Caco-2 (cell line): ENCODE data around the gene NKX3-2. TPM values are rescaled to one million over a fixed set of nuclear protein-coding genes. Genes with fewer than 3 reads are reported as not detected.

ENCODE experiments used
- BruUV-seq: library from RNA; stranded (reverse); fragments of 400-500 nt; replicated peaks from 2 replicates; lab custom pipeline; 2021; lab: Mats Ljungman, UMichigan
- CTCF ChIA-PET: fragments of 300-600 bp; sonication (Branson Sonifier 250); formaldehyde crosslinking; loops from one replicate; lab custom pipeline; 2022; ENCODE audit warnings: antibody characterized with exemption; lab: Charles Lee
- POLR2A ChIA-PET: fragments of 300-600 bp; sonication (Branson Sonifier 250); formaldehyde crosslinking; loops from one replicate; lab custom pipeline; 2022; ENCODE audit warnings: antibody characterized with exemption; lab: Charles Lee
- DNase-seq, 2 experiments: peaks; one replicate each; pipeline versions ENCODE4 v3.0.0 to v3.0.0-alpha.2; 2020 to 2022
- H3K27me3 ChIP-seq: replicated peaks from 2 replicates; pipeline ENCODE4 v1.6.0; 2011; ENCODE audit warnings: low read length; ENCODE audit not compliant: control insufficient read depth, insufficient read depth
- H3K36me3 ChIP-seq: 2 replicates; pipeline ENCODE4 v1.5.1; 2011; ENCODE audit warnings: low read length; ENCODE audit not compliant: control insufficient read depth, insufficient read depth
- H3K4me1 ChIP-seq: fragments of 250-450 bp; sonication (Bioruptor Pico); 2 replicates; pipeline ENCODE4 v1.5.1; 2020; ENCODE audit warnings: mild to moderate bottlenecking
- H3K4me3 ChIP-seq: 2 replicates; pipeline ENCODE4 v1.5.1; 2011; ENCODE audit warnings: low read depth, mild to moderate bottlenecking, control low read depth, low read length
- H3K9me3 ChIP-seq: fragments of 250-450 bp; sonication (Bioruptor Pico); 2 replicates; pipeline ENCODE4 v1.5.1; 2020; ENCODE audit warnings: mild to moderate bottlenecking, moderate library complexity
- H3K27ac Mint-ChIP-seq: one replicate; pipeline ENCODE4 v1.8.0; 2022; ENCODE audit warnings: mixed read lengths; ENCODE audit not compliant: unreplicated experiment
- H3K27me3 Mint-ChIP-seq: one replicate; pipeline ENCODE4 v1.8.0; 2022; ENCODE audit warnings: mixed read lengths; ENCODE audit not compliant: insufficient read depth, unreplicated experiment
- H3K36me3 Mint-ChIP-seq: one replicate; pipeline ENCODE4 v1.8.0; 2022; ENCODE audit warnings: mild to moderate bottlenecking, mixed read lengths; ENCODE audit not compliant: insufficient read depth, unreplicated experiment
- H3K4me1 Mint-ChIP-seq: one replicate; pipeline ENCODE4 v1.8.0; 2022; ENCODE audit warnings: low read depth, mixed read lengths; ENCODE audit not compliant: unreplicated experiment
- H3K4me3 Mint-ChIP-seq: one replicate; pipeline ENCODE4 v1.8.0; 2022; ENCODE audit warnings: mild to moderate bottlenecking, moderate library complexity, mixed read lengths; ENCODE audit not compliant: unreplicated experiment
- H3K9me3 Mint-ChIP-seq: one replicate; pipeline ENCODE4 v1.8.0; 2022; ENCODE audit warnings: mixed read lengths; ENCODE audit not compliant: unreplicated experiment
- CTCF ChIP-seq, 2 experiments: fragments of 200-600 bp in 1 of 2; IDR thresholded peaks; 1 replicate in 1 of 2; 2 replicates in 1 of 2; pipeline versions ENCODE4 v1.5.1 to v1.8.0; 2011 to 2022; ENCODE audit warnings: antibody characterized with exemption in 1 of 2, control low read depth in 1 of 2, inconsistent platforms in 1 of 2, low read depth in 1 of 2, low read length in 1 of 2, mild to moderate bottlenecking in 1 of 2, moderate library complexity in 1 of 2; ENCODE audit not compliant: insufficient read depth in 1 of 2, severe bottlenecking in 1 of 2, unreplicated experiment in 1 of 2
- intact Hi-C: fragments of 100-400 bp; cut with micrococcal nuclease; formaldehyde crosslinking; loops from one replicate; pipeline ENCODE4 v1.10.0; 2022; ENCODE audit not compliant: unreplicated experiment
- total RNA-seq: library from RNA; stranded (reverse); gene quantifications from 2 replicates; pipeline ENCODE4 v1.2.3, GENCODE V29; 2022

Gene NKX3-2
- total RNA-seq, 1 experiment from 2014 or later: 2.4 TPM

GRCh38 chr4:13544606-13545393 is 492 bp upstream of the NKX3-2 start:
- H3K27me3 Mint-ChIP-seq: peaks cover 8% of the 10 kb centered on the region
- Histone ChIP-seq H3K4me1 (no peaks in the 10 kb centered on the region), H3K36me3 (no peaks in the 10 kb centered on the region), H3K4me3 (peak overlapping the region; percentile 74), H3K9me3 (no peaks in the 10 kb centered on the region), H3K27me3 (no peaks in the 10 kb centered on the region)
- DNase-seq: peak; percentile 92 to 93
- no TSS peak for BruUV-seq
- no peaks in the 10 kb centered on the region for H3K4me1 Mint-ChIP-seq
- ChIA-PET POLR2A (no interaction called here), CTCF (interaction anchor here (0.6 to 1.2 kb wide), 4 partner anchors 12 to 692 kb away, joined by 3 to 8 read pairs (median 4); no protein-coding TSS in a partner anchor)
- H3K9me3 Mint-ChIP-seq: no peaks in the 10 kb centered on the region
- no peak for TF ChIP-seq CTCF (IDR thresholded peaks at IDR 0.05; ENCODE audit: insufficient read depth in 1 of 2, low read depth in 1 of 2, low read length in 1 of 2, severe bottlenecking in 1 of 2, unreplicated experiment in 1 of 2)
- peak overlapping the region; percentile 96 for H3K27ac Mint-ChIP-seq
- intact Hi-C loops: loop anchor here (1.0 to 10.0 kb wide), 5 partner anchors 60 to 417 kb away; partner anchors contain the start of gene RAB28
- H3K36me3 Mint-ChIP-seq: peaks cover 7% of the 10 kb centered on the region
- peak overlapping the region; percentile 100 for H3K4me3 Mint-ChIP-seq

- Histone ChIP-seq H3K4me1 (no peaks in the 10 kb centered on the region), H3K36me3 (no peaks in the 10 kb centered on the region), H3K27me3 (no peaks in the 10 kb centered on the region), H3K4me3 (no peak overlapping the region), H3K9me3 (no peaks in the 10 kb centered on the region)
- ChIA-PET POLR2A (no interaction called here), CTCF (interaction anchor here (1.2 kb wide), 1 partner anchor 691 kb away, joined by 3 read pairs; no protein-coding TSS in a partner anchor)
- DNase-seq: no peak
- H3K4me1 Mint-ChIP-seq: no peaks in the 10 kb centered on the region
- H3K9me3 Mint-ChIP-seq: no peaks in the 10 kb centered on the region
- no peak for TF ChIP-seq CTCF (IDR thresholded peaks at IDR 0.05; ENCODE audit: insufficient read depth in 1 of 2, low read depth in 1 of 2, low read length in 1 of 2, severe bottlenecking in 1 of 2, unreplicated experiment in 1 of 2)
- intact Hi-C loops: loop anchor here (10.0 kb wide), 2 partner anchors 138 to 298 kb away; no protein-coding TSS in a partner anchor
- no peak overlapping the region for H3K27ac Mint-ChIP-seq
- peaks cover 7% of the 10 kb centered on the region for H3K36me3 Mint-ChIP-seq
- H3K27me3 Mint-ChIP-seq: peaks cover 10% of the 10 kb centered on the region
- H3K4me3 Mint-ChIP-seq: no peak overlapping the region
- BruUV-seq: no TSS peak
Observed at GRCh38 chr4:13543032-13543838, 1.1 kb downstream of the NKX3-2 start.

DNA sequence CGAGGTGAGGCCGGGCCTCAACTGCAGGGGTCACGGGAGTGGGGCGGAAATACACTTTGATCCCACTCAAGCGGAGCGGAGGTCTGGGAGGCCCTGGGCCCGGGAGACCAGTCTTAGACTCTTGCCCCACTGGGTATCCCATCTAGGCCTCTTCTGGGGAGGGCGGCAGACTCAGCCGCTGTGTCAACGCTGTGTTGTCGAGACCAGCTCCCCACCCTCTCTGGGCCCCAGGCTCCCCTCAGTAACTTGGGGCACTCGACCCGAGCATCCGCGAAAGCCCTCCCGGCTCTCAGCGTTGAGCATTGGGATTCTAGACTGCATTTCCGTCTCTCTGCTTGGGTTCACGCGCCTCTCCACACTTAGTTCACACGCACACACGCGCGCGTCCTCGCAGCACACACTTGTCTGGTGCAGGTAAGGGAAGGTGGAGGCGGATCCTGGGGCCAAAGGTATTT is 1.7 kb downstream of the NKX3-2 start:
- no peaks in the 10 kb centered on the region for H3K27me3 ChIP-seq
- TF ChIP-seq CTCF (IDR thresholded peaks at IDR 0.05; ENCODE audit: insufficient read depth in 1 of 2, low read depth in 1 of 2, low read length in 1 of 2, severe bottlenecking in 1 of 2, unreplicated experiment in 1 of 2): no peak
- ChIA-PET CTCF (no interaction called here), POLR2A (no interaction called here)
- no peak overlapping the region for H3K4me3 Mint-ChIP-seq
- H3K4me1 ChIP-seq: no peaks in the 10 kb centered on the region
- H3K4me3 ChIP-seq: no peak overlapping the region
- H3K9me3 Mint-ChIP-seq: no peaks in the 10 kb centered on the region
- no peak overlapping the region for H3K27ac Mint-ChIP-seq
- H3K27me3 Mint-ChIP-seq: peaks cover 10% of the 10 kb centered on the region
- H3K36me3 Mint-ChIP-seq: peaks cover 7% of the 10 kb centered on the region
- no peaks in the 10 kb centered on the region for H3K4me1 Mint-ChIP-seq
- BruUV-seq: no TSS peak
- H3K9me3 ChIP-seq: no peaks in the 10 kb centered on the region
- H3K36me3 ChIP-seq: no peaks in the 10 kb centered on the region
- intact Hi-C loops: loop anchor here (10.0 kb wide), 2 partner anchors 138 to 298 kb away; no protein-coding TSS in a partner anchor
- no peak for DNase-seq
